Neural progenitor cell (in vitro differentiated cells): ENCODE measurements around the gene CAMK1D. TPM values are rescaled to one million over a fixed set of nuclear protein-coding genes. Genes with fewer than 3 reads are reported as not detected.

Experiments used
- DNase-seq: peaks from one replicate; pipeline ENCODE4 v3.0.0-alpha.2; 2016; ENCODE audit warnings: low spot score
- H2AFZ ChIP-seq: fragments of 200-600 bp; sonication (generic); replicated peaks from 2 replicates; pipeline ENCODE4 v1.6.1; 2016; ENCODE audit warnings: antibody characterized with exemption
- H3F3A ChIP-seq: fragments of 200-600 bp; sonication (generic); 2 replicates; pipeline ENCODE4 v1.6.1; 2016; ENCODE audit warnings: antibody characterized with exemption, low read depth
- H3K27ac ChIP-seq: fragments of 200-600 bp; sonication (generic); 2 replicates; pipeline ENCODE4 v1.5.1; 2016; ENCODE audit warnings: mild to moderate bottlenecking
- H3K27me3 ChIP-seq: fragments of 200-600 bp; sonication (generic); 2 replicates; pipeline ENCODE4 v1.6.1; 2016; ENCODE audit warnings: mild to moderate bottlenecking, moderate library complexity
- H3K36me3 ChIP-seq: fragments of 200-600 bp; sonication (generic); 2 replicates; pipeline ENCODE4 v1.5.1; 2016
- H3K4me1 ChIP-seq: fragments of 200-600 bp; sonication (generic); 2 replicates; pipeline ENCODE4 v1.6.1; 2016; ENCODE audit warnings: mixed run types
- H3K4me2 ChIP-seq: fragments of 200-600 bp; sonication (generic); 2 replicates; pipeline ENCODE4 v1.6.1; 2016
- H3K4me3 ChIP-seq: fragments of 200-600 bp; sonication (generic); 2 replicates; pipeline ENCODE4 v1.5.1; 2016
- H3K79me2 ChIP-seq: fragments of 200-600 bp; sonication (generic); 2 replicates; pipeline ENCODE4 v1.6.1; 2016; ENCODE audit warnings: low read depth
- H3K9ac ChIP-seq: fragments of 200-600 bp; sonication (generic); 2 replicates; pipeline ENCODE4 v1.6.1; 2016
- H3K9me3 ChIP-seq: fragments of 200-600 bp; sonication (generic); 2 replicates; pipeline ENCODE4 v1.5.1; 2016; ENCODE audit warnings: low read depth
- H4K20me1 ChIP-seq: fragments of 200-600 bp; sonication (generic); 2 replicates; pipeline ENCODE4 v1.6.1; 2016; ENCODE audit warnings: low read depth
- H3K27ac Mint-ChIP-seq: 3 replicates; pipeline ENCODE4 v1.8.0; 2021; ENCODE audit warnings: mixed read lengths
- H3K27me3 Mint-ChIP-seq: 2 replicates; pipeline ENCODE4 v1.8.0; 2022; ENCODE audit warnings: low read depth, mild to moderate bottlenecking, inconsistent platforms, moderate library complexity, mixed read lengths; ENCODE audit not compliant: insufficient read depth
- H3K36me3 Mint-ChIP-seq: 3 replicates; pipeline ENCODE4 v1.8.0; 2021; ENCODE audit warnings: mixed read lengths
- H3K4me1 Mint-ChIP-seq: 3 replicates; pipeline ENCODE4 v1.8.0; 2021; ENCODE audit warnings: mixed read lengths
- H3K4me3 Mint-ChIP-seq: 3 replicates; pipeline ENCODE4 v1.8.0; 2021; ENCODE audit warnings: mild to moderate bottlenecking, moderate library complexity, mixed read lengths
- H3K9me3 Mint-ChIP-seq: 3 replicates; pipeline ENCODE4 v1.8.0; 2020; ENCODE audit warnings: mixed read lengths
- CTCF ChIP-seq: fragments of 200-600 bp; sonication (generic); IDR thresholded peaks from 2 replicates; pipeline ENCODE4 v1.5.1; 2017; ENCODE audit warnings: antibody characterized with exemption, mild to moderate bottlenecking
- EZH2 ChIP-seq: fragments of 200-600 bp; sonication (generic); IDR thresholded peaks from 2 replicates; pipeline ENCODE4 v1.6.1; 2017; ENCODE audit warnings: antibody characterized with exemption, mild to moderate bottlenecking, moderate library complexity
- EZH2phosphoT487 ChIP-seq: fragments of 200-600 bp; sonication (generic); IDR thresholded peaks from 2 replicates; pipeline ENCODE4 v1.6.1; 2017; ENCODE audit warnings: antibody characterized with exemption
- total RNA-seq: library from RNA; depleted of rRNA; stranded (reverse); fragments of >200 nt; gene quantifications from 2 replicates; pipeline ENCODE4 v1.2.3, GENCODE V29; 2015; ENCODE audit warnings: low replicate concordance

CAMK1D gene
- total RNA-seq, 1 donor from 2014 or later: 7.6 TPM

- TF ChIP-seq EZH2phosphoT487 (no peak), EZH2 (no peak), CTCF (no peak)
- H3K27me3 Mint-ChIP-seq: no peaks in the 10 kb centered on the region
- Histone ChIP-seq H3K27me3 (no peaks in the 10 kb centered on the region), H3F3A (no peaks in the 10 kb centered on the region), H2AFZ (no peak overlapping the region), H3K36me3 (no peaks in the 10 kb centered on the region), H3K27ac (no peak overlapping the region), H3K4me2 (no peak overlapping the region), H3K9ac (no peak overlapping the region), H3K4me3 (no peak overlapping the region), H4K20me1 (no peaks in the 10 kb centered on the region), H3K79me2 (no peaks in the 10 kb centered on the region), H3K9me3 (no peaks in the 10 kb centered on the region), H3K4me1 (no peaks in the 10 kb centered on the region)
- no peaks in the 10 kb centered on the region for H3K9me3 Mint-ChIP-seq
- H3K4me3 Mint-ChIP-seq: no peak overlapping the region
- H3K4me1 Mint-ChIP-seq: peaks cover 9% of the 10 kb centered on the region
- no peak for DNase-seq
- no peak overlapping the region for H3K27ac Mint-ChIP-seq
- H3K36me3 Mint-ChIP-seq: peaks cover 2% of the 10 kb centered on the region
Measured at GRCh38 chr10:12681252-12681651, 331.9 kb downstream of the CAMK1D start.

- Histone ChIP-seq H3K27ac (no peak overlapping the region), H3K36me3 (no peaks in the 10 kb centered on the region), H4K20me1 (no peaks in the 10 kb centered on the region), H3K4me1 (no peaks in the 10 kb centered on the region), H3K9me3 (no peaks in the 10 kb centered on the region), H3K9ac (no peak overlapping the region), H3K4me2 (no peak overlapping the region), H2AFZ (no peak overlapping the region), H3F3A (no peaks in the 10 kb centered on the region), H3K4me3 (no peak overlapping the region), H3K79me2 (no peaks in the 10 kb centered on the region), H3K27me3 (no peaks in the 10 kb centered on the region)
- Mint-ChIP-seq H3K4me1 (peaks cover 3% of the 10 kb centered on the region), H3K4me3 (no peak overlapping the region), H3K27me3 (peaks cover 2% of the 10 kb centered on the region), H3K27ac (no peak overlapping the region), H3K9me3 (no peaks in the 10 kb centered on the region), H3K36me3 (no peaks in the 10 kb centered on the region)
- TF ChIP-seq EZH2phosphoT487 (no peak), CTCF (no peak), EZH2 (no peak)
- no peak for DNase-seq
Measured at GRCh38 chr10:12684784-12685183, 335.4 kb downstream of the CAMK1D start.

- no peak for DNase-seq
- Histone ChIP-seq H3K4me3 (no peak overlapping the region), H2AFZ (no peak overlapping the region), H3K27me3 (no peaks in the 10 kb centered on the region), H3K36me3 (no peaks in the 10 kb centered on the region), H3K9ac (no peak overlapping the region), H3K27ac (no peak overlapping the region), H3K4me2 (no peak overlapping the region), H3K4me1 (no peaks in the 10 kb centered on the region), H3K79me2 (no peaks in the 10 kb centered on the region), H4K20me1 (no peaks in the 10 kb centered on the region), H3F3A (no peaks in the 10 kb centered on the region), H3K9me3 (no peaks in the 10 kb centered on the region)
- Mint-ChIP-seq H3K4me1 (peaks cover 5% of the 10 kb centered on the region), H3K27me3 (peaks cover 2% of the 10 kb centered on the region), H3K9me3 (no peaks in the 10 kb centered on the region), H3K36me3 (no peaks in the 10 kb centered on the region), H3K27ac (no peak overlapping the region), H3K4me3 (no peak overlapping the region)
- no peak for TF ChIP-seq CTCF
- no peak for TF ChIP-seq EZH2
- TF ChIP-seq EZH2phosphoT487: no peak
Measured at GRCh38 chr10:12685261-12686058, 336.1 kb downstream of the CAMK1D start.
